ENCODE data around the gene DCUN1D2.

The DCUN1D2 gene

GRCh38 chr13:113490496-113491417 is at the start of gene DCUN1D2:
DCUN1D2 (minus strand) TSS chr13:113490711; CDS start chr13:113490669, 42 bp downstream.
- Histone ChIP-seq H3K4me2 (peak within 1 kb of the TSS; percentile 95), H3K4me1 (peaks cover 48% of the 10 kb centered on the region), H3K27ac (peak within 1 kb of the TSS; percentile 87), H3K27me3 (no peaks in the 10 kb centered on the region), H4K20me1 (peaks cover 73% of the 10 kb centered on the region), H3K36me3 (peaks cover 29% of the 10 kb centered on the region), H3K4me3 (peak within 1 kb of the TSS; percentile 93), H3K9me3 (0 out of 2 replicates have a peak, but pooled peaks cover 4% of the 10 kb centered on the region), H3K9ac (peak within 1 kb of the TSS; percentile 92)
- TF ChIP-seq Cebpa-rat (IDR thresholded peaks at IDR 0.05): no peak

- peak overlapping the region; percentile 48 for H3K4me2 ChIP-seq
- peaks cover 50% of the 10 kb centered on the region for H3K4me1 ChIP-seq
- peaks cover 9% of the 10 kb centered on the region; the same call in 1 of the 2 replicates for H4K20me1 ChIP-seq
- H3K36me3 ChIP-seq: peaks cover 40% of the 10 kb centered on the region
- H3K9me3 ChIP-seq: peaks cover 24% of the 10 kb centered on the region
- H3K9ac ChIP-seq: 0 out of 2 replicates have a peak overlapping the region, but pooled peaks have one; percentile 2
- peak overlapping the region; percentile 74 for H3K27ac ChIP-seq
- peak; percentile 100 for TF ChIP-seq Cebpa-rat (IDR thresholded peaks at IDR 0.05)
- H3K4me3 ChIP-seq: no peak overlapping the region
- no peaks in the 10 kb centered on the region for H3K27me3 ChIP-seq
Measured at GRCh38 chr13:113539822-113540221, 49.3 kb upstream of the DCUN1D2 start.

- Histone ChIP-seq H3K9me3 (peaks cover 24% of the 10 kb centered on the region), H3K36me3 (peaks cover 33% of the 10 kb centered on the region), H3K4me2 (peak overlapping the region; percentile 48)
Measured at GRCh38 chr13:113539176-113539575, 48.7 kb upstream of the DCUN1D2 start.

GRCh38 chr13:113538689-113539058 is 48.2 kb upstream of the DCUN1D2 start:
- Histone ChIP-seq H4K20me1 (no peaks in the 10 kb centered on the region), H3K27me3 (no peaks in the 10 kb centered on the region), H3K27ac (no peak overlapping the region), H3K4me2 (no peak overlapping the region), H3K4me3 (no peak overlapping the region), H3K4me1 (peaks cover 60% of the 10 kb centered on the region), H3K9ac (no peak overlapping the region), H3K9me3 (peaks cover 24% of the 10 kb centered on the region), H3K36me3 (peaks cover 29% of the 10 kb centered on the region)
- TF ChIP-seq Cebpa-rat (IDR thresholded peaks at IDR 0.05): no peak

More at GRCh38 chr13:113539176-113539575, 48.7 kb upstream of the DCUN1D2 start:
- H3K4me3 ChIP-seq: no peak overlapping the region
- no peak for TF ChIP-seq Cebpa-rat (IDR thresholded peaks at IDR 0.05)
- peaks cover 3% of the 10 kb centered on the region; the same call in 1 of the 2 replicates for H4K20me1 ChIP-seq
- 0 out of 2 replicates have a peak overlapping the region, but pooled peaks have one; percentile 2 for H3K9ac ChIP-seq
- peak overlapping the region; percentile 74 for H3K27ac ChIP-seq
- H3K27me3 ChIP-seq: no peaks in the 10 kb centered on the region
- peaks cover 55% of the 10 kb centered on the region for H3K4me1 ChIP-seq

- peaks cover 24% of the 10 kb centered on the region for H3K9me3 ChIP-seq
- TF ChIP-seq Cebpa-rat (IDR thresholded peaks at IDR 0.05): no peak
Measured at GRCh38 chr13:113537909-113538688, 47.6 kb upstream of the DCUN1D2 start.

GRCh38 chr13:113537205-113537604 is 46.7 kb upstream of the DCUN1D2 start:
- TF ChIP-seq Cebpa-rat (IDR thresholded peaks at IDR 0.05): no peak
- Histone ChIP-seq H3K27me3 (no peaks in the 10 kb centered on the region), H3K9me3 (peaks cover 18% of the 10 kb centered on the region), H3K36me3 (peaks cover 23% of the 10 kb centered on the region), H3K4me2 (peak overlapping the region; percentile 42), H3K27ac (no peak overlapping the region), H3K4me3 (no peak overlapping the region), H3K4me1 (peaks cover 75% of the 10 kb centered on the region), H3K9ac (no peak overlapping the region), H4K20me1 (0 out of 2 replicates have a peak, but pooled peaks cover 3% of the 10 kb centered on the region)

More at GRCh38 chr13:113537909-113538688, 47.6 kb upstream of the DCUN1D2 start:
- no peak overlapping the region for H3K9ac ChIP-seq
- peaks cover 66% of the 10 kb centered on the region for H3K4me1 ChIP-seq
- no peaks in the 10 kb centered on the region for H3K27me3 ChIP-seq
- peaks cover 29% of the 10 kb centered on the region for H3K36me3 ChIP-seq
- no peak overlapping the region for H3K4me3 ChIP-seq
- H3K27ac ChIP-seq: no peak overlapping the region
- H4K20me1 ChIP-seq: no peaks in the 10 kb centered on the region
- no peak overlapping the region for H3K4me2 ChIP-seq

GRCh38 chr13:113536461-113537110 is 46.1 kb upstream of the DCUN1D2 start:
- H3K4me2 ChIP-seq: peak overlapping the region; percentile 42
- H3K4me3 ChIP-seq: no peak overlapping the region
- peaks cover 26% of the 10 kb centered on the region for H3K36me3 ChIP-seq
- no peaks in the 10 kb centered on the region for H3K27me3 ChIP-seq
- H3K9ac ChIP-seq: no peak overlapping the region
- no peak overlapping the region for H3K27ac ChIP-seq
- peaks cover 16% of the 10 kb centered on the region for H3K9me3 ChIP-seq
- no peak for TF ChIP-seq Cebpa-rat (IDR thresholded peaks at IDR 0.05)
- 0 out of 2 replicates have a peak, but pooled peaks cover 4% of the 10 kb centered on the region for H4K20me1 ChIP-seq
- H3K4me1 ChIP-seq: peaks cover 81% of the 10 kb centered on the region

- H3K4me2 ChIP-seq: peak overlapping the region; percentile 80
- H3K27me3 ChIP-seq: no peaks in the 10 kb centered on the region
- H3K9me3 ChIP-seq: peaks cover 4% of the 10 kb centered on the region; the same call in 1 of the 2 replicates
- no peak for TF ChIP-seq Cebpa-rat (IDR thresholded peaks at IDR 0.05)
- H3K27ac ChIP-seq: no peak overlapping the region
- H3K36me3 ChIP-seq: peaks cover 23% of the 10 kb centered on the region
- H3K4me3 ChIP-seq: no peak overlapping the region
- H3K4me1 ChIP-seq: peaks cover 80% of the 10 kb centered on the region
- 0 out of 2 replicates have a peak, but pooled peaks cover 4% of the 10 kb centered on the region for H4K20me1 ChIP-seq
- H3K9ac ChIP-seq: no peak overlapping the region
Measured at GRCh38 chr13:113535381-113535781, 44.9 kb upstream of the DCUN1D2 start.
